Caco-2 (cell line): ENCODE data around the gene INPP4B. TPM values are rescaled to one million over a fixed set of nuclear protein-coding genes. Genes with fewer than 3 reads are reported as not detected.

ENCODE experiments used
- BruUV-seq: library from RNA; stranded (reverse); fragments of 400-500 nt; replicated peaks from 2 replicates; lab custom pipeline; 2021; lab: Mats Ljungman, UMichigan
- CTCF ChIA-PET: fragments of 300-600 bp; sonication (Branson Sonifier 250); formaldehyde crosslinking; loops from one replicate; lab custom pipeline; 2022; ENCODE audit warnings: antibody characterized with exemption; lab: Charles Lee
- POLR2A ChIA-PET: fragments of 300-600 bp; sonication (Branson Sonifier 250); formaldehyde crosslinking; loops from one replicate; lab custom pipeline; 2022; ENCODE audit warnings: antibody characterized with exemption; lab: Charles Lee
- DNase-seq, 2 experiments: peaks; one replicate each; pipeline versions ENCODE4 v3.0.0 to v3.0.0-alpha.2; 2020 to 2022
- H3K27me3 ChIP-seq: replicated peaks from 2 replicates; pipeline ENCODE4 v1.6.0; 2011; ENCODE audit warnings: low read length; ENCODE audit not compliant: control insufficient read depth, insufficient read depth
- H3K36me3 ChIP-seq: 2 replicates; pipeline ENCODE4 v1.5.1; 2011; ENCODE audit warnings: low read length; ENCODE audit not compliant: control insufficient read depth, insufficient read depth
- H3K4me1 ChIP-seq: fragments of 250-450 bp; sonication (Bioruptor Pico); 2 replicates; pipeline ENCODE4 v1.5.1; 2020; ENCODE audit warnings: mild to moderate bottlenecking
- H3K4me3 ChIP-seq: 2 replicates; pipeline ENCODE4 v1.5.1; 2011; ENCODE audit warnings: low read depth, mild to moderate bottlenecking, control low read depth, low read length
- H3K9me3 ChIP-seq: fragments of 250-450 bp; sonication (Bioruptor Pico); 2 replicates; pipeline ENCODE4 v1.5.1; 2020; ENCODE audit warnings: mild to moderate bottlenecking, moderate library complexity
- H3K27ac Mint-ChIP-seq: one replicate; pipeline ENCODE4 v1.8.0; 2022; ENCODE audit warnings: mixed read lengths; ENCODE audit not compliant: unreplicated experiment
- H3K27me3 Mint-ChIP-seq: one replicate; pipeline ENCODE4 v1.8.0; 2022; ENCODE audit warnings: mixed read lengths; ENCODE audit not compliant: insufficient read depth, unreplicated experiment
- H3K36me3 Mint-ChIP-seq: one replicate; pipeline ENCODE4 v1.8.0; 2022; ENCODE audit warnings: mild to moderate bottlenecking, mixed read lengths; ENCODE audit not compliant: insufficient read depth, unreplicated experiment
- H3K4me1 Mint-ChIP-seq: one replicate; pipeline ENCODE4 v1.8.0; 2022; ENCODE audit warnings: low read depth, mixed read lengths; ENCODE audit not compliant: unreplicated experiment
- H3K4me3 Mint-ChIP-seq: one replicate; pipeline ENCODE4 v1.8.0; 2022; ENCODE audit warnings: mild to moderate bottlenecking, moderate library complexity, mixed read lengths; ENCODE audit not compliant: unreplicated experiment
- H3K9me3 Mint-ChIP-seq: one replicate; pipeline ENCODE4 v1.8.0; 2022; ENCODE audit warnings: mixed read lengths; ENCODE audit not compliant: unreplicated experiment
- intact Hi-C: fragments of 100-400 bp; cut with micrococcal nuclease; formaldehyde crosslinking; loops from one replicate; pipeline ENCODE4 v1.10.0; 2022; ENCODE audit not compliant: unreplicated experiment
- total RNA-seq: library from RNA; stranded (reverse); gene quantifications from 2 replicates; pipeline ENCODE4 v1.2.3, GENCODE V29; 2022
- TF ChIP-seq, protein P1 (sequence below), 2 experiments: fragments of 200-600 bp in 1 of 2; IDR thresholded peaks; 1 replicate in 1 of 2; 2 replicates in 1 of 2; pipeline versions ENCODE4 v1.5.1 to v1.8.0; 2011 to 2022; ENCODE audit warnings: antibody characterized with exemption in 1 of 2, control low read depth in 1 of 2, inconsistent platforms in 1 of 2, low read depth in 1 of 2, low read length in 1 of 2, mild to moderate bottlenecking in 1 of 2, moderate library complexity in 1 of 2; ENCODE audit not compliant: insufficient read depth in 1 of 2, severe bottlenecking in 1 of 2, unreplicated experiment in 1 of 2

Gene INPP4B
- total RNA-seq, 1 experiment from 2014 or later = 10.3 TPM

- TF ChIP-seq, protein P1, sequence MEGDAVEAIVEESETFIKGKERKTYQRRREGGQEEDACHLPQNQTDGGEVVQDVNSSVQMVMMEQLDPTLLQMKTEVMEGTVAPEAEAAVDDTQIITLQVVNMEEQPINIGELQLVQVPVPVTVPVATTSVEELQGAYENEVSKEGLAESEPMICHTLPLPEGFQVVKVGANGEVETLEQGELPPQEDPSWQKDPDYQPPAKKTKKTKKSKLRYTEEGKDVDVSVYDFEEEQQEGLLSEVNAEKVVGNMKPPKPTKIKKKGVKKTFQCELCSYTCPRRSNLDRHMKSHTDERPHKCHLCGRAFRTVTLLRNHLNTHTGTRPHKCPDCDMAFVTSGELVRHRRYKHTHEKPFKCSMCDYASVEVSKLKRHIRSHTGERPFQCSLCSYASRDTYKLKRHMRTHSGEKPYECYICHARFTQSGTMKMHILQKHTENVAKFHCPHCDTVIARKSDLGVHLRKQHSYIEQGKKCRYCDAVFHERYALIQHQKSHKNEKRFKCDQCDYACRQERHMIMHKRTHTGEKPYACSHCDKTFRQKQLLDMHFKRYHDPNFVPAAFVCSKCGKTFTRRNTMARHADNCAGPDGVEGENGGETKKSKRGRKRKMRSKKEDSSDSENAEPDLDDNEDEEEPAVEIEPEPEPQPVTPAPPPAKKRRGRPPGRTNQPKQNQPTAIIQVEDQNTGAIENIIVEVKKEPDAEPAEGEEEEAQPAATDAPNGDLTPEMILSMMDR (IDR thresholded peaks at IDR 0.05; ENCODE audit: insufficient read depth in 1 of 2, low read depth in 1 of 2, low read length in 1 of 2, severe bottlenecking in 1 of 2, unreplicated experiment in 1 of 2) = no peak
- no TSS peak for BruUV-seq
- ChIA-PET POLR2A (no interaction called here), CTCF (no interaction called here)
- DNase-seq = peak; percentile 22 to 41
- H3K27me3 Mint-ChIP-seq = no peaks in the 10 kb centered on the region
- no peaks in the 10 kb centered on the region for H3K36me3 Mint-ChIP-seq
- no peak overlapping the region for H3K27ac Mint-ChIP-seq
- H3K9me3 ChIP-seq = no peaks in the 10 kb centered on the region
- no peaks in the 10 kb centered on the region for H3K36me3 ChIP-seq
- no peak overlapping the region for H3K4me3 ChIP-seq
- no peaks in the 10 kb centered on the region for H3K4me1 ChIP-seq
- no peaks in the 10 kb centered on the region for H3K4me1 Mint-ChIP-seq
- no peaks in the 10 kb centered on the region for H3K9me3 Mint-ChIP-seq
- intact Hi-C loops = no loop called here
- H3K4me3 Mint-ChIP-seq = no peak overlapping the region
- H3K27me3 ChIP-seq = no peaks in the 10 kb centered on the region
These were observed 29.0 kb upstream of the INPP4B start for GRCh38 chr4:142875117-142875516.

DNA sequence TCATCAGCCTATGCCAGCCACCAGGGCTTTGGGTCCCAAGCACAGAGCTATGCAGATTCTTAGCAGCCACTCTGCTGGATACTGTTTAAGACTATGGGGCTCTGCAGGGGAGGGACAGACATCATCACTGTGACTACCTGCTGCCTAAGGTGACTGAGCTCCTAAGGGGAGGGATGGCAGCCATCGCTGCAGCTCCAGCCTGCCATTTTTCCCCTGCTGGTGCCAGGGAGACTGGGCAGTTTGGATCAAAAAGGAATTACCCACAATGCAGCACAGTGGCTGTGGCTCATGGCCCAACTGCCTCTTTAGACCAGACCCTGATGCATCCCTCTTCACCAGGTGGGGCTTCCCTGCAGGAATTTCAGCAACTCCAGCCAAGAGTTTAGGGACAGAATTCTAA lies 28.6 kb upstream of the INPP4B start:
- Mint-ChIP-seq H3K36me3 (no peaks in the 10 kb centered on the region), H3K27me3 (peaks cover 2% of the 10 kb centered on the region), H3K9me3 (no peaks in the 10 kb centered on the region), H3K4me3 (no peak overlapping the region), H3K4me1 (no peaks in the 10 kb centered on the region), H3K27ac (no peak overlapping the region)
- Histone ChIP-seq H3K9me3 (no peaks in the 10 kb centered on the region), H3K27me3 (no peaks in the 10 kb centered on the region), H3K4me3 (no peak overlapping the region), H3K4me1 (no peaks in the 10 kb centered on the region), H3K36me3 (no peaks in the 10 kb centered on the region)
- ChIA-PET CTCF (no interaction called here), POLR2A (no interaction called here)
- intact Hi-C loops = no loop called here
- no peak for DNase-seq
- TF ChIP-seq, protein P1 (IDR thresholded peaks at IDR 0.05; ENCODE audit: insufficient read depth in 1 of 2, low read depth in 1 of 2, low read length in 1 of 2, severe bottlenecking in 1 of 2, unreplicated experiment in 1 of 2) = no peak
- no TSS peak for BruUV-seq

GRCh38 chr4:142866685-142867084 lies 20.6 kb upstream of the INPP4B start:
- Histone ChIP-seq H3K4me3 (no peak overlapping the region), H3K9me3 (no peaks in the 10 kb centered on the region), H3K27me3 (no peaks in the 10 kb centered on the region), H3K36me3 (no peaks in the 10 kb centered on the region), H3K4me1 (no peaks in the 10 kb centered on the region)
- DNase-seq = no peak
- CTCF ChIA-PET = no interaction called here
- Mint-ChIP-seq H3K9me3 (no peaks in the 10 kb centered on the region), H3K4me3 (no peak overlapping the region), H3K36me3 (no peaks in the 10 kb centered on the region), H3K4me1 (no peaks in the 10 kb centered on the region), H3K27me3 (peaks cover 3% of the 10 kb centered on the region), H3K27ac (no peak overlapping the region)
- TF ChIP-seq, protein P1 (IDR thresholded peaks at IDR 0.05; ENCODE audit: insufficient read depth in 1 of 2, low read depth in 1 of 2, low read length in 1 of 2, severe bottlenecking in 1 of 2, unreplicated experiment in 1 of 2) = no peak
- no TSS peak for BruUV-seq
- POLR2A ChIA-PET = no interaction called here
- intact Hi-C loops = no loop called here
